Measurements from ENCODE around the gene PALD1. TPM values are rescaled to one million over a fixed set of nuclear protein-coding genes. Genes with fewer than 3 reads are reported as not detected.
"Not testable (repeated sequence)": the region's sequence is repeated elsewhere in the genome, so short reads cannot be mapped to it uniquely, and the experiment has no call there.

Gene PALD1
- total RNA-seq, 2 experiments from 2014 or later, result 0.26 to 0.41 TPM

- DNase-seq (no peak), ATAC-seq (no peak)
- Mint-ChIP-seq H3K9me3 (ENCODE audit: low read depth) (no peaks in the 10 kb centered on the region), H3K27ac (no peak overlapping the region), H3K4me1 (peaks cover 57% of the 10 kb centered on the region), H3K27me3 (no peaks in the 10 kb centered on the region), H3K36me3 (peaks cover 21% of the 10 kb centered on the region), H3K4me3 (no peak overlapping the region)
- CTCF ChIA-PET, result interaction anchor here (0.7 to 6.7 kb wide), 5 partner anchors 13 to 320 kb away, joined by 3 to 50 read pairs (median 5); no protein-coding TSS in a partner anchor
These were observed 126.6 kb downstream of the PALD1 start for GRCh38 chr10:70605161-70605560.

GRCh38 chr10:70607936-70608335, 129.4 kb downstream of the PALD1 start:
- CTCF ChIA-PET, result no interaction called here
- no peaks in the 10 kb centered on the region for H3K9me3 Mint-ChIP-seq (ENCODE audit: low read depth)
- peaks cover 57% of the 10 kb centered on the region for H3K4me1 Mint-ChIP-seq
- H3K27ac Mint-ChIP-seq, result no peak overlapping the region
- H3K36me3 Mint-ChIP-seq, result peaks cover 5% of the 10 kb centered on the region
- no peak overlapping the region for H3K4me3 Mint-ChIP-seq
- H3K27me3 Mint-ChIP-seq, result no peaks in the 10 kb centered on the region
- no peak for ATAC-seq
- DNase-seq, result no peak

GRCh38 chr10:70613941-70614340, 135.4 kb downstream of the PALD1 start:
- no peaks in the 10 kb centered on the region for H3K27me3 Mint-ChIP-seq
- H3K4me1 Mint-ChIP-seq, result peaks cover 72% of the 10 kb centered on the region
- DNase-seq (no peak), ATAC-seq (no peak)
- no peaks in the 10 kb centered on the region for H3K9me3 Mint-ChIP-seq (ENCODE audit: low read depth)
- CTCF ChIA-PET, result interaction anchor here (1.2 kb wide), 1 partner anchor 12 kb away, joined by 4 read pairs; no protein-coding TSS in a partner anchor
- no peak overlapping the region for H3K27ac Mint-ChIP-seq
- H3K4me3 Mint-ChIP-seq, result no peak overlapping the region
- H3K36me3 Mint-ChIP-seq, result peaks cover 13% of the 10 kb centered on the region

- not testable (repeated sequence) for H3K4me3 Mint-ChIP-seq; DNase-seq; H3K27me3 Mint-ChIP-seq; ATAC-seq; H3K9me3 Mint-ChIP-seq (ENCODE audit: low read depth); H3K27ac Mint-ChIP-seq
- peaks cover 16% of the 10 kb centered on the region for H3K36me3 Mint-ChIP-seq
- CTCF ChIA-PET, result interaction anchor here (1.2 kb wide), 1 partner anchor 13 kb away, joined by 4 read pairs; no protein-coding TSS in a partner anchor
- peaks cover 76% of the 10 kb centered on the region for H3K4me1 Mint-ChIP-seq
These were observed 135.8 kb downstream of the PALD1 start for GRCh38 chr10:70614364-70614763.

- ATAC-seq, result no peak
- Mint-ChIP-seq H3K4me3 (no peak overlapping the region), H3K9me3 (ENCODE audit: low read depth) (peaks cover 3% of the 10 kb centered on the region), H3K36me3 (peaks cover 18% of the 10 kb centered on the region), H3K27me3 (no peaks in the 10 kb centered on the region), H3K4me1 (peaks cover 69% of the 10 kb centered on the region), H3K27ac (no peak overlapping the region)
- no peak for DNase-seq
- CTCF ChIA-PET, result interaction anchor here (1.1 to 2.5 kb wide), 2 partner anchors 35 to 57 kb away, joined by 3 to 12 read pairs; no protein-coding TSS in a partner anchor
These were observed 136.6 kb downstream of the PALD1 start for GRCh38 chr10:70615211-70615610.

GRCh38 chr10:70615784-70616522, 137.4 kb downstream of the PALD1 start:
- H3K27me3 Mint-ChIP-seq, result no peaks in the 10 kb centered on the region
- no peak overlapping the region for H3K4me3 Mint-ChIP-seq
- CTCF ChIA-PET, result interaction anchor here (1.1 to 5.7 kb wide), 3 partner anchors 12 to 57 kb away, joined by 3 to 50 read pairs (median 12); partner anchors contain the start of gene PRF1
- peaks cover 3% of the 10 kb centered on the region for H3K9me3 Mint-ChIP-seq (ENCODE audit: low read depth)
- no peak for ATAC-seq
- peaks cover 20% of the 10 kb centered on the region for H3K36me3 Mint-ChIP-seq
- no peak for DNase-seq
- peaks cover 62% of the 10 kb centered on the region for H3K4me1 Mint-ChIP-seq
- H3K27ac Mint-ChIP-seq, result peak overlapping the region; percentile 76

GRCh38 chr10:70616761-70617160, 138.2 kb downstream of the PALD1 start:
- DNase-seq (peak; percentile 58), ATAC-seq (peak; percentile 57)
- Mint-ChIP-seq H3K36me3 (peaks cover 22% of the 10 kb centered on the region), H3K4me3 (peak overlapping the region; percentile 0), H3K4me1 (peaks cover 59% of the 10 kb centered on the region), H3K9me3 (ENCODE audit: low read depth) (peaks cover 3% of the 10 kb centered on the region), H3K27me3 (no peaks in the 10 kb centered on the region), H3K27ac (peak overlapping the region; percentile 76)
- CTCF ChIA-PET, result interaction anchor here (2.1 to 5.7 kb wide), 4 partner anchors 13 to 142 kb away, joined by 5 to 50 read pairs (median 14); partner anchors contain the start of gene PRF1

Other genes with a start within 250 kb of the PALD1 start
- gene PPA1, start 245.3 kb upstream of the PALD1 start, total RNA-seq, result 100 to 1,000 TPM; 157 to 192 TPM
- not detected for gene NPFFR1, start 194.8 kb upstream of the PALD1 start, total RNA-seq
- gene LRRC20, start 96.1 kb upstream of the PALD1 start, total RNA-seq, result 10 to 100 TPM; 14.9 to 18.2 TPM
- 10 to 100 TPM; 37.8 to 51.7 TPM for gene EIF4EBP2, start 74.6 kb upstream of the PALD1 start, total RNA-seq
- gene NODAL, start 37.1 kb upstream of the PALD1 start, total RNA-seq, result not detected
- 100 to 1,000 TPM; 381 to 433 TPM for gene PRF1, start 124.0 kb downstream of the PALD1 start, total RNA-seq
- under 1 TPM; 0.15 to 0.19 TPM for gene ADAMTS14, start 193.7 kb downstream of the PALD1 start, total RNA-seq

Data from activated CD8-positive, alpha-beta memory T cell treated with anti-CD3 and anti-CD28 coated beads, Interleukin-2, amount 10 ng/mL, durations not matched to agents 7 days and 5 days (primary cell).